Astrocyte (in vitro differentiated cells and primary cell): Measurements from ENCODE around the gene WDR83.
"Not testable (repeated sequence)": the region's sequence is repeated elsewhere in the genome, so short reads cannot be mapped to it uniquely, and the experiment has no call there.

Experiments
- EZH2 ChIP-seq: IDR thresholded peaks from 2 replicates; pipeline ENCODE4 v1.6.1; 2012; ENCODE audit warnings: mild to moderate bottlenecking, low read length, inconsistent platforms; ENCODE audit not compliant: insufficient read depth
- TF ChIP-seq, protein P1 (sequence below): IDR thresholded peaks from 2 replicates; pipeline ENCODE4 v1.5.1; 2011; ENCODE audit warnings: low read depth, mild to moderate bottlenecking, inconsistent platforms, low read length, moderate library complexity; ENCODE audit not compliant: insufficient read depth

DNA sequence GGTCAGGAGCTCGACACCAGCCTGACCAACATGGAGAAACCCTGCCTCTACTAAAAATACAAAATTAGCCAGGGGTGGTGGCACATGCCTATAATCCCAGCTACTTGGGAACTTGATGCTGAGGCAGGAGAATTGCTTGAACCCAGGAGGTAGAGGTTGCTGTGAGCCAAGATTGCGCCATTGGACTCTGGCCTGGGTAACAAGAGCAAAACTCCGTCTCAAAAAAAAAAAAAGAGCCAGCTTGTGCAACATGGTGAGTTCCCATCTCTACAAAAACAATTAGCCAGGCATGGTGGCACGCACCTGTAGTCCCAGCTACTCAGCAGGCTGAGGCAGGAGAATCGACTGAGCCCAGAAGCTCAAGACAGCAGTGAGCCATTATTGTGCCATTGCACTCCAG is 11.4 kb downstream of the WDR83 start:
- TF ChIP-seq, protein P1, sequence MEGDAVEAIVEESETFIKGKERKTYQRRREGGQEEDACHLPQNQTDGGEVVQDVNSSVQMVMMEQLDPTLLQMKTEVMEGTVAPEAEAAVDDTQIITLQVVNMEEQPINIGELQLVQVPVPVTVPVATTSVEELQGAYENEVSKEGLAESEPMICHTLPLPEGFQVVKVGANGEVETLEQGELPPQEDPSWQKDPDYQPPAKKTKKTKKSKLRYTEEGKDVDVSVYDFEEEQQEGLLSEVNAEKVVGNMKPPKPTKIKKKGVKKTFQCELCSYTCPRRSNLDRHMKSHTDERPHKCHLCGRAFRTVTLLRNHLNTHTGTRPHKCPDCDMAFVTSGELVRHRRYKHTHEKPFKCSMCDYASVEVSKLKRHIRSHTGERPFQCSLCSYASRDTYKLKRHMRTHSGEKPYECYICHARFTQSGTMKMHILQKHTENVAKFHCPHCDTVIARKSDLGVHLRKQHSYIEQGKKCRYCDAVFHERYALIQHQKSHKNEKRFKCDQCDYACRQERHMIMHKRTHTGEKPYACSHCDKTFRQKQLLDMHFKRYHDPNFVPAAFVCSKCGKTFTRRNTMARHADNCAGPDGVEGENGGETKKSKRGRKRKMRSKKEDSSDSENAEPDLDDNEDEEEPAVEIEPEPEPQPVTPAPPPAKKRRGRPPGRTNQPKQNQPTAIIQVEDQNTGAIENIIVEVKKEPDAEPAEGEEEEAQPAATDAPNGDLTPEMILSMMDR, result not testable (repeated sequence)
- not testable (repeated sequence) for TF ChIP-seq EZH2
